GM21367 (cell line): ENCODE results near the gene LCK.
"Not testable (repeated sequence)": the region's sequence is repeated elsewhere in the genome, so short reads cannot be mapped to it uniquely, and the experiment has no call there.

Experiments
- ATAC-seq: cut with Tn5 transposase; IDR thresholded peaks from one replicate; pipeline ENCODE4 v1.9.1; 2021; ENCODE audit not compliant: unreplicated experiment

The LCK gene

GRCh38 chr1:32273391-32274208 is 22.5 kb downstream of the LCK start:
- ATAC-seq, result no peak

- no peak for ATAC-seq
These were observed 23.7 kb downstream of the LCK start for GRCh38 chr1:32274646-32275340.

GRCh38 chr1:32275424-32275823 is 24.4 kb downstream of the LCK start:
- no peak for ATAC-seq

GRCh38 chr1:32276032-32276782 is 25.1 kb downstream of the LCK start:
- no peak for ATAC-seq

- not testable (repeated sequence) for ATAC-seq
These were observed 33.7 kb downstream of the LCK start for GRCh38 chr1:32284777-32285176.

GRCh38 chr1:32285658-32286057 is 34.6 kb downstream of the LCK start:
- ATAC-seq, result no peak

GRCh38 chr1:32286763-32287162 is 35.7 kb downstream of the LCK start:
- no peak for ATAC-seq

GRCh38 chr1:32289256-32289655 is 38.2 kb downstream of the LCK start:
- ATAC-seq, result no peak

GRCh38 chr1:32291145-32291707 is 40.2 kb downstream of the LCK start:
- no peak for ATAC-seq

GRCh38 chr1:32291708-32292538 is 40.9 kb downstream of the LCK start, which contains the start of gene HDAC1:
HDAC1 (plus strand) TSS chr1:32292083; CDS start chr1:32292170, 87 bp downstream.
- peak; percentile 91 for ATAC-seq

GRCh38 chr1:32298211-32298610 is 47.1 kb downstream of the LCK start:
- not testable (repeated sequence) for ATAC-seq

- ATAC-seq, result no peak
These were observed 48.3 kb downstream of the LCK start for GRCh38 chr1:32299327-32299726.

- ATAC-seq, result no peak
These were observed 52.3 kb downstream of the LCK start for GRCh38 chr1:32303358-32303757.

GRCh38 chr1:32303997-32304622 is 53.0 kb downstream of the LCK start:
- no peak for ATAC-seq

GRCh38 chr1:32305310-32305709 is 54.2 kb downstream of the LCK start:
- no peak for ATAC-seq

- ATAC-seq, result no peak
These were observed 56.3 kb downstream of the LCK start for GRCh38 chr1:32307324-32307723.

GRCh38 chr1:32309960-32310359 is 58.9 kb downstream of the LCK start:
- ATAC-seq, result no peak

GRCh38 chr1:32311709-32312393 is 60.8 kb downstream of the LCK start:
- no peak for ATAC-seq

- no peak for ATAC-seq
These were observed 65.8 kb downstream of the LCK start for GRCh38 chr1:32316903-32317277.
